GM23338 (cell line): ENCODE data around the gene MINAR1. TPM values are rescaled to one million over a fixed set of nuclear protein-coding genes. Genes with fewer than 3 reads are reported as not detected.

Experiments
- ATAC-seq: fragments of 200-7000 bp; cut with Tn5 transposase; 3 replicates; pipeline ENCODE4 v1.9.1; 2020
- DNase-seq: peaks from one replicate; pipeline ENCODE4 v3.0.0-alpha.2; 2015; ENCODE audit warnings: low spot score
- H2AFZ ChIP-seq: fragments of 200-600 bp; sonication (generic); 2 replicates; pipeline ENCODE4 v1.8.0; 2016; ENCODE audit warnings: antibody characterized with exemption, mild to moderate bottlenecking, moderate library complexity
- H3F3A ChIP-seq: fragments of 200-600 bp; sonication (generic); replicated peaks from 2 replicates; pipeline ENCODE4 v1.8.0; 2017; ENCODE audit warnings: antibody characterized with exemption, mixed run types, low read depth
- H3K27ac ChIP-seq: fragments of 200-600 bp; sonication (generic); 2 replicates; pipeline ENCODE4 v1.6.1; 2016; ENCODE audit warnings: low read depth
- H3K27me3 ChIP-seq: fragments of 200-600 bp; sonication (generic); 2 replicates; pipeline ENCODE4 v1.8.0; 2016; ENCODE audit warnings: mild to moderate bottlenecking, mixed run types, moderate library complexity; ENCODE audit not compliant: insufficient read depth
- H3K36me3 ChIP-seq: fragments of 200-600 bp; sonication (generic); 2 replicates; pipeline ENCODE4 v1.8.0; 2016; ENCODE audit warnings: mild to moderate bottlenecking; ENCODE audit not compliant: insufficient read depth
- H3K4me1 ChIP-seq: fragments of 200-600 bp; sonication (generic); 2 replicates; pipeline ENCODE4 v1.8.0; 2016; ENCODE audit warnings: mild to moderate bottlenecking, moderate library complexity; ENCODE audit not compliant: insufficient read depth
- H3K4me2 ChIP-seq: fragments of 200-600 bp; sonication (generic); 2 replicates; pipeline ENCODE4 v1.7.1; 2017; ENCODE audit warnings: mixed run types
- H3K4me3 ChIP-seq: fragments of 200-600 bp; sonication (generic); 2 replicates; pipeline ENCODE4 v1.6.1; 2016; ENCODE audit warnings: mixed run types
- H3K79me2 ChIP-seq: fragments of 200-600 bp; sonication (generic); replicated peaks from 2 replicates; pipeline ENCODE4 v1.8.0; 2017; ENCODE audit warnings: mild to moderate bottlenecking; ENCODE audit not compliant: insufficient read depth
- H3K9me2 ChIP-seq: fragments of 200-600 bp; sonication (generic); 2 replicates; pipeline ENCODE4 v1.8.0; 2017; ENCODE audit not compliant: insufficient read depth
- H4K20me1 ChIP-seq: fragments of 200-600 bp; sonication (generic); replicated peaks from 2 replicates; pipeline ENCODE4 v1.8.0; 2017; ENCODE audit warnings: mild to moderate bottlenecking; ENCODE audit not compliant: insufficient read depth
- H3K27ac Mint-ChIP-seq: 2 replicates; pipeline ENCODE4 v1.8.0; 2020; ENCODE audit warnings: inconsistent platforms, mild to moderate bottlenecking, moderate library complexity, mixed read lengths
- H3K27me3 Mint-ChIP-seq: 3 replicates; pipeline ENCODE4 v1.8.0; 2022; ENCODE audit warnings: low read depth, mild to moderate bottlenecking, moderate library complexity, mixed read lengths, inconsistent platforms; ENCODE audit not compliant: insufficient read depth, poor library complexity
- H3K36me3 Mint-ChIP-seq: 3 replicates; pipeline ENCODE4 v1.8.0; 2021; ENCODE audit warnings: low read depth, mild to moderate bottlenecking, inconsistent platforms, moderate library complexity, mixed read lengths
- H3K4me1 Mint-ChIP-seq: 3 replicates; pipeline ENCODE4 v1.8.0; 2020; ENCODE audit warnings: mild to moderate bottlenecking, inconsistent platforms, mixed read lengths
- H3K4me3 Mint-ChIP-seq: 3 replicates; pipeline ENCODE4 v1.8.0; 2021; ENCODE audit warnings: moderate library complexity, mild to moderate bottlenecking, inconsistent platforms, mixed read lengths
- H3K9me3 Mint-ChIP-seq: 3 replicates; pipeline ENCODE4 v1.8.0; 2020; ENCODE audit warnings: moderate library complexity, mild to moderate bottlenecking, inconsistent platforms, mixed read lengths
- CREB1 ChIP-seq: fragments of 250-450 bp; sonication (Bioruptor Pico); IDR thresholded peaks from 2 replicates; pipeline ENCODE4 v1.5.0; 2020; ENCODE audit warnings: low read depth, mild to moderate bottlenecking, moderate library complexity
- EZH2 ChIP-seq: fragments of 200-600 bp; sonication (generic); IDR thresholded peaks from one replicate; pipeline ENCODE4 v1.8.0; 2017; ENCODE audit warnings: antibody characterized with exemption, mild to moderate bottlenecking, low read depth; ENCODE audit not compliant: unreplicated experiment
- EZH2phosphoT487 ChIP-seq: fragments of 200-600 bp; sonication (generic); IDR thresholded peaks from one replicate; pipeline ENCODE4 v1.8.1; 2018; ENCODE audit warnings: antibody characterized with exemption; ENCODE audit not compliant: unreplicated experiment
- JUNB ChIP-seq: IDR thresholded peaks from one replicate; pipeline ENCODE4 v1.6.1; 2016; ENCODE audit warnings: antibody characterized with exemption; ENCODE audit not compliant: unreplicated experiment
- NANOG ChIP-seq: IDR thresholded peaks from 2 replicates; pipeline ENCODE4 v1.6.1; 2016; ENCODE audit warnings: antibody characterized with exemption, borderline replicate concordance
- POLR2AphosphoS5 ChIP-seq: IDR thresholded peaks from 2 replicates; pipeline ENCODE4 v1.6.1; 2016; ENCODE audit warnings: antibody characterized with exemption, low read depth
- STAT1 ChIP-seq: IDR thresholded peaks from one replicate; pipeline ENCODE4 v1.6.1; 2016; ENCODE audit warnings: antibody characterized with exemption; ENCODE audit not compliant: unreplicated experiment
- ZNF114 ChIP-seq: fragments of 250-450 bp; sonication (Bioruptor Pico); IDR thresholded peaks from 2 replicates; pipeline ENCODE4 v1.5.0; 2020; ENCODE audit warnings: mild to moderate bottlenecking, moderate library complexity
- ZNF331 ChIP-seq: fragments of 250-450 bp; sonication (Bioruptor Pico); IDR thresholded peaks from 2 replicates; pipeline ENCODE4 v1.5.0; 2020; ENCODE audit warnings: low read depth, mild to moderate bottlenecking, moderate library complexity
- polyA plus RNA-seq: library from polyadenylated mRNA; unstranded; fragments of >200 nt; fragmentation: Nextera tagmentation; extraction: Ambion mirVana; gene quantifications from 2 replicates; pipeline ENCODE4 v1.2.1, GENCODE V29; 2016
- total RNA-seq: library from RNA; depleted of rRNA; stranded (reverse); fragments of >200 nt; shearing (Covaris generic); gene quantifications from 2 replicates; pipeline ENCODE4 v1.2.3, GENCODE V29; 2014
- TF ChIP-seq, protein P1 (sequence below): fragments of 250-450 bp; sonication (Bioruptor Pico); IDR thresholded peaks from 2 replicates; pipeline ENCODE4 v1.5.0; 2020; ENCODE audit warnings: mild to moderate bottlenecking, moderate library complexity
- TF ChIP-seq, protein P2 (sequence below): IDR thresholded peaks from 2 replicates; pipeline ENCODE4 v1.6.1; 2016; ENCODE audit warnings: antibody characterized with exemption
- TF ChIP-seq, protein P3 (sequence below), 2 experiments: fragments of 200-600 bp in 1 of 2; sonication (generic) in 1 of 2; conservative IDR thresholded peaks; 2 replicates each; pipeline versions ENCODE4 v1.5.1 to v1.6.1; 2016 to 2017; ENCODE audit warnings: antibody characterized with exemption in 2 of 2, low read depth in 2 of 2, mild to moderate bottlenecking in 2 of 2, moderate library complexity in 1 of 2
- TF ChIP-seq, protein P4 (sequence below): IDR thresholded peaks from one replicate; pipeline ENCODE4 v1.6.1; 2018; ENCODE audit warnings: antibody characterized with exemption; ENCODE audit not compliant: unreplicated experiment

The MINAR1 gene
- total and polyA plus RNA-seq, 2 experiments from 2014 or later: 0.32 to 1.4 TPM

DNA sequence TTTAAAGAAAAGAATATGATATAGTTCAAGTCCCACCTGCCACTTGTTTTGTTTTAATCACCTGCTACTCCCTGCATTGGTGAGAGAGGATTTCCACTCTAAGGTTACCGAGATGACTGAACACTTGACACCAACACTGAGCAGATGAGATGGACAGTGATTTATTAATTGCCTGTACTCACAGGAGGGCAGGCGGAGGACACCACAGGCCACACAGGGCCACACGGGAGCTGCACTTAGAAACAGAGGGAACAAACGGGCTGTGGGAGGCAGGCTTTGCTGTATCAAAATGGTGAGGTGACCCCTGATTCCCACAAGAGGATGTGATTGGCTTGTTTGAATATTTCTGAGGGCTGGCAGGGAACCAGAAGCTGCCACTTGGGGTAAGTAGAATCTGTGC, 10.8 kb downstream of the MINAR1 start:
- no peaks in the 10 kb centered on the region for H4K20me1 ChIP-seq
- H3K27me3 ChIP-seq: no peaks in the 10 kb centered on the region
- DNase-seq: peak; percentile 26
- peaks cover 3% of the 10 kb centered on the region; the same call in 1 of the 3 replicates for H3K9me3 Mint-ChIP-seq
- no peak overlapping the region for H3K27ac Mint-ChIP-seq
- no peak overlapping the region for H3K4me3 ChIP-seq
- no peaks in the 10 kb centered on the region; the same call in 1 of the 2 replicates for H3K36me3 ChIP-seq
- no peaks in the 10 kb centered on the region for H3K79me2 ChIP-seq
- H3K27ac ChIP-seq: no peak overlapping the region
- peaks cover 7% of the 10 kb centered on the region for H3K4me1 Mint-ChIP-seq
- no peak overlapping the region for H3K4me3 Mint-ChIP-seq
- no peak overlapping the region for H2AFZ ChIP-seq
- peaks cover 3% of the 10 kb centered on the region for H3K27me3 Mint-ChIP-seq
- TF ChIP-seq, protein P1, sequence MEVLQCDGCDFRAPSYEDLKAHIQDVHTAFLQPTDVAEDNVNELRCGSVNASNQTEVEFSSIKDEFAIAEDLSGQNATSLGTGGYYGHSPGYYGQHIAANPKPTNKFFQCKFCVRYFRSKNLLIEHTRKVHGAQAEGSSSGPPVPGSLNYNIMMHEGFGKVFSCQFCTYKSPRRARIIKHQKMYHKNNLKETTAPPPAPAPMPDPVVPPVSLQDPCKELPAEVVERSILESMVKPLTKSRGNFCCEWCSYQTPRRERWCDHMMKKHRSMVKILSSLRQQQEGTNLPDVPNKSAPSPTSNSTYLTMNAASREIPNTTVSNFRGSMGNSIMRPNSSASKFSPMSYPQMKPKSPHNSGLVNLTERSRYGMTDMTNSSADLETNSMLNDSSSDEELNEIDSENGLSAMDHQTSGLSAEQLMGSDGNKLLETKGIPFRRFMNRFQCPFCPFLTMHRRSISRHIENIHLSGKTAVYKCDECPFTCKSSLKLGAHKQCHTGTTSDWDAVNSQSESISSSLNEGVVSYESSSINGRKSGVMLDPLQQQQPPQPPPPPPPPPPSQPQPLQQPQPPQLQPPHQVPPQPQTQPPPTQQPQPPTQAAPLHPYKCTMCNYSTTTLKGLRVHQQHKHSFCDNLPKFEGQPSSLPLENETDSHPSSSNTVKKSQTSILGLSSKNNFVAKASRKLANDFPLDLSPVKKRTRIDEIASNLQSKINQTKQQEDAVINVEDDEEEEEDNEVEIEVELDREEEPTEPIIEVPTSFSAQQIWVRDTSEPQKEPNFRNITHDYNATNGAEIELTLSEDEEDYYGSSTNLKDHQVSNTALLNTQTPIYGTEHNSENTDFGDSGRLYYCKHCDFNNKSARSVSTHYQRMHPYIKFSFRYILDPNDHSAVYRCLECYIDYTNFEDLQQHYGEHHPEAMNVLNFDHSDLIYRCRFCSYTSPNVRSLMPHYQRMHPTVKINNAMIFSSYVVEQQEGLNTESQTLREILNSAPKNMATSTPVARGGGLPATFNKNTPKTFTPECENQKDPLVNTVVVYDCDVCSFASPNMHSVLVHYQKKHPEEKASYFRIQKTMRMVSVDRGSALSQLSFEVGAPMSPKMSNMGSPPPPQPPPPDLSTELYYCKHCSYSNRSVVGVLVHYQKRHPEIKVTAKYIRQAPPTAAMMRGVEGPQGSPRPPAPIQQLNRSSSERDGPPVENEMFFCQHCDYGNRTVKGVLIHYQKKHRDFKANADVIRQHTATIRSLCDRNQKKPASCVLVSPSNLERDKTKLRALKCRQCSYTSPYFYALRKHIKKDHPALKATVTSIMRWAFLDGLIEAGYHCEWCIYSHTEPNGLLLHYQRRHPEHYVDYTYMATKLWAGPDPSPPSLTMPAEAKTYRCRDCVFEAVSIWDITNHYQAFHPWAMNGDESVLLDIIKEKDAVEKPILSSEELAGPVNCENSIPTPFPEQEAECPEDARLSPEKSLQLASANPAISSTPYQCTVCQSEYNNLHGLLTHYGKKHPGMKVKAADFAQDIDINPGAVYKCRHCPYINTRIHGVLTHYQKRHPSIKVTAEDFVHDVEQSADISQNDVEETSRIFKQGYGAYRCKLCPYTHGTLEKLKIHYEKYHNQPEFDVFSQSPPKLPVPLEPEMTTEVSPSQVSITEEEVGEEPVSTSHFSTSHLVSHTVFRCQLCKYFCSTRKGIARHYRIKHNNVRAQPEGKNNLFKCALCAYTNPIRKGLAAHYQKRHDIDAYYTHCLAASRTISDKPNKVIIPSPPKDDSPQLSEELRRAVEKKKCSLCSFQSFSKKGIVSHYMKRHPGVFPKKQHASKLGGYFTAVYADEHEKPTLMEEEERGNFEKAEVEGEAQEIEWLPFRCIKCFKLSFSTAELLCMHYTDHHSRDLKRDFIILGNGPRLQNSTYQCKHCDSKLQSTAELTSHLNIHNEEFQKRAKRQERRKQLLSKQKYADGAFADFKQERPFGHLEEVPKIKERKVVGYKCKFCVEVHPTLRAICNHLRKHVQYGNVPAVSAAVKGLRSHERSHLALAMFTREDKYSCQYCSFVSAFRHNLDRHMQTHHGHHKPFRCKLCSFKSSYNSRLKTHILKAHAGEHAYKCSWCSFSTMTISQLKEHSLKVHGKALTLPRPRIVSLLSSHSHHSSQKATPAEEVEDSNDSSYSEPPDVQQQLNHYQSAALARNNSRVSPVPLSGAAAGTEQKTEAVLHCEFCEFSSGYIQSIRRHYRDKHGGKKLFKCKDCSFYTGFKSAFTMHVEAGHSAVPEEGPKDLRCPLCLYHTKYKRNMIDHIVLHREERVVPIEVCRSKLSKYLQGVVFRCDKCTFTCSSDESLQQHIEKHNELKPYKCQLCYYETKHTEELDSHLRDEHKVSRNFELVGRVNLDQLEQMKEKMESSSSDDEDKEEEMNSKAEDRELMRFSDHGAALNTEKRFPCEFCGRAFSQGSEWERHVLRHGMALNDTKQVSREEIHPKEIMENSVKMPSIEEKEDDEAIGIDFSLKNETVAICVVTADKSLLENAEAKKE (CRISPR knock-in tag): no peak
- TF ChIP-seq STAT1: no peak
- TF ChIP-seq, protein P2, sequence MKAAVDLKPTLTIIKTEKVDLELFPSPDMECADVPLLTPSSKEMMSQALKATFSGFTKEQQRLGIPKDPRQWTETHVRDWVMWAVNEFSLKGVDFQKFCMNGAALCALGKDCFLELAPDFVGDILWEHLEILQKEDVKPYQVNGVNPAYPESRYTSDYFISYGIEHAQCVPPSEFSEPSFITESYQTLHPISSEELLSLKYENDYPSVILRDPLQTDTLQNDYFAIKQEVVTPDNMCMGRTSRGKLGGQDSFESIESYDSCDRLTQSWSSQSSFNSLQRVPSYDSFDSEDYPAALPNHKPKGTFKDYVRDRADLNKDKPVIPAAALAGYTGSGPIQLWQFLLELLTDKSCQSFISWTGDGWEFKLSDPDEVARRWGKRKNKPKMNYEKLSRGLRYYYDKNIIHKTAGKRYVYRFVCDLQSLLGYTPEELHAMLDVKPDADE: no peak
- TF ChIP-seq, protein P3, sequence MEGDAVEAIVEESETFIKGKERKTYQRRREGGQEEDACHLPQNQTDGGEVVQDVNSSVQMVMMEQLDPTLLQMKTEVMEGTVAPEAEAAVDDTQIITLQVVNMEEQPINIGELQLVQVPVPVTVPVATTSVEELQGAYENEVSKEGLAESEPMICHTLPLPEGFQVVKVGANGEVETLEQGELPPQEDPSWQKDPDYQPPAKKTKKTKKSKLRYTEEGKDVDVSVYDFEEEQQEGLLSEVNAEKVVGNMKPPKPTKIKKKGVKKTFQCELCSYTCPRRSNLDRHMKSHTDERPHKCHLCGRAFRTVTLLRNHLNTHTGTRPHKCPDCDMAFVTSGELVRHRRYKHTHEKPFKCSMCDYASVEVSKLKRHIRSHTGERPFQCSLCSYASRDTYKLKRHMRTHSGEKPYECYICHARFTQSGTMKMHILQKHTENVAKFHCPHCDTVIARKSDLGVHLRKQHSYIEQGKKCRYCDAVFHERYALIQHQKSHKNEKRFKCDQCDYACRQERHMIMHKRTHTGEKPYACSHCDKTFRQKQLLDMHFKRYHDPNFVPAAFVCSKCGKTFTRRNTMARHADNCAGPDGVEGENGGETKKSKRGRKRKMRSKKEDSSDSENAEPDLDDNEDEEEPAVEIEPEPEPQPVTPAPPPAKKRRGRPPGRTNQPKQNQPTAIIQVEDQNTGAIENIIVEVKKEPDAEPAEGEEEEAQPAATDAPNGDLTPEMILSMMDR (conservative IDR thresholded peaks at IDR 0.05; ENCODE audit: low read depth in 2 of 2): no peak
- TF ChIP-seq EZH2: no peak
- TF ChIP-seq, protein P4, sequence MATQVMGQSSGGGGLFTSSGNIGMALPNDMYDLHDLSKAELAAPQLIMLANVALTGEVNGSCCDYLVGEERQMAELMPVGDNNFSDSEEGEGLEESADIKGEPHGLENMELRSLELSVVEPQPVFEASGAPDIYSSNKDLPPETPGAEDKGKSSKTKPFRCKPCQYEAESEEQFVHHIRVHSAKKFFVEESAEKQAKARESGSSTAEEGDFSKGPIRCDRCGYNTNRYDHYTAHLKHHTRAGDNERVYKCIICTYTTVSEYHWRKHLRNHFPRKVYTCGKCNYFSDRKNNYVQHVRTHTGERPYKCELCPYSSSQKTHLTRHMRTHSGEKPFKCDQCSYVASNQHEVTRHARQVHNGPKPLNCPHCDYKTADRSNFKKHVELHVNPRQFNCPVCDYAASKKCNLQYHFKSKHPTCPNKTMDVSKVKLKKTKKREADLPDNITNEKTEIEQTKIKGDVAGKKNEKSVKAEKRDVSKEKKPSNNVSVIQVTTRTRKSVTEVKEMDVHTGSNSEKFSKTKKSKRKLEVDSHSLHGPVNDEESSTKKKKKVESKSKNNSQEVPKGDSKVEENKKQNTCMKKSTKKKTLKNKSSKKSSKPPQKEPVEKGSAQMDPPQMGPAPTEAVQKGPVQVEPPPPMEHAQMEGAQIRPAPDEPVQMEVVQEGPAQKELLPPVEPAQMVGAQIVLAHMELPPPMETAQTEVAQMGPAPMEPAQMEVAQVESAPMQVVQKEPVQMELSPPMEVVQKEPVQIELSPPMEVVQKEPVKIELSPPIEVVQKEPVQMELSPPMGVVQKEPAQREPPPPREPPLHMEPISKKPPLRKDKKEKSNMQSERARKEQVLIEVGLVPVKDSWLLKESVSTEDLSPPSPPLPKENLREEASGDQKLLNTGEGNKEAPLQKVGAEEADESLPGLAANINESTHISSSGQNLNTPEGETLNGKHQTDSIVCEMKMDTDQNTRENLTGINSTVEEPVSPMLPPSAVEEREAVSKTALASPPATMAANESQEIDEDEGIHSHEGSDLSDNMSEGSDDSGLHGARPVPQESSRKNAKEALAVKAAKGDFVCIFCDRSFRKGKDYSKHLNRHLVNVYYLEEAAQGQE: no peak
- no peak for TF ChIP-seq EZH2phosphoT487
- TF ChIP-seq ZNF114 (CRISPR knock-in tag): no peak
- no peak for TF ChIP-seq JUNB
- no peak for TF ChIP-seq NANOG
- no peak for TF ChIP-seq ZNF331 (CRISPR knock-in tag)
- no peak for TF ChIP-seq CREB1
- TF ChIP-seq POLR2AphosphoS5: no peak
- H3K9me2 ChIP-seq: no peaks in the 10 kb centered on the region
- H3K36me3 Mint-ChIP-seq: no peaks in the 10 kb centered on the region
- no peak overlapping the region for H3K4me2 ChIP-seq
- H3K4me1 ChIP-seq: no peaks in the 10 kb centered on the region
- ATAC-seq: peak; percentile 44; the same call in 2 of the 3 replicates
- no peaks in the 10 kb centered on the region for H3F3A ChIP-seq
